ENCODE measurements around the gene PAPOLG. TPM values are rescaled to one million over a fixed set of nuclear protein-coding genes. Genes with fewer than 3 reads are reported as not detected.

PAPOLG gene
- total and polyA plus RNA-seq, 2 of the 13 experiments (the other 11 are each of a cell fraction or from before 2014, with no cell fraction given), result 10.1 to 10.4 TPM

DNA sequence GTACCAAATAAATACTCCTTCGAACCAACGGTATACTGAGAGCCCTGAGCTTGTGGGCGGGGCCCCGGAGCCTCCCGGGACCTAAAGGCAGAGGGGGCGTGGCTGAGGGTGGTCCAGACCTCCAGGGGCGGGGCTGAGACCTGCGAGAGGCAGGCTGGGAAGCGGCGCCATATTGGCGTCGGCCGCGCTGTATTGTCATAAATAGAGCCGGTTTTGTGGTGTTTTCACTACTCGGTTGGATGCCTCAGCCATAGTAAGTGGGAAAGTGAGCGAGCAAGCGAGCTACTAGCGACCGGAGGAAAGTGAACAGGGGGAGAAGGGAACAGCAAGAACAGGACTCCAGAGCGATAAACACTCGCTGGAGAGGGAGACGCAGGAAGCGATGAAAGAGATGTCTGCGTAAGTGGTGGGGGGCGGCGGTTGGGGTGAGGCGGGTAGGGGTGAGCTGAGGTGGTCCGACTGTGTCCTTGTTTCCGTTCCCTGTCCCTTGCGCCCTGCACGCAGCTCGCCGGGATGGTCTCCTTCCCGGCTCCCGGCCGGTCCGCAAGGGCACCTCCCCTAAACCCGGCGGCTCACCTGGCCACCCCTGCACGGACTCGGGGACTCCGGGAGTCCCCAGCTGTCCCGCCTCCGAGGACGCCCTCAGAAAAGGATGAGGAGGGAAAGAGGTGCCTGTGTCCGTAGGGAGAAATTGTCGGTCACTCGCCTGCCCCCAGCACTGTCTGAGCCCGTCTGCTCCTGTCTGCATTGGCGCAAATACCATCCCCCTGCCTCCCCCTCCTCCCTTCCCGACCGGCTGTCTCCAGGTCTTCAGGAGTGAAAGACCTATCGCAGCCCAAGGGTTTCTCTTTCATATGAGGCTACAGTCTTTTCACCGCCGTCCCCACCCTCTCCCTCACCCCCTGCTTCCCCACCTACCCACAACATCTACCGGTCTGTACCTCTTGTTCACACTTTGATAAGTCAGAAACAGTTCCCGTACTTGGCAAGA lies at the start of gene PAPOLG (continued):
- TF ChIP-seq TERF1 (CRISPR knock-in tag; IDR thresholded peaks at IDR 0.05) (no peak), MYC (CRISPR knock-in tag; IDR thresholded peaks at IDR 0.05; ENCODE audit: borderline replicate concordance) (peak; percentile 15), SMYD3 (CRISPR knock-in tag; IDR thresholded peaks at IDR 0.05) (no peak), HNRNPUL1 (IDR thresholded peaks at IDR 0.05; ENCODE audit: low read depth, low read length) (no peak), ZNF101 (CRISPR knock-in tag; IDR thresholded peaks at IDR 0.05; ENCODE audit: borderline replicate concordance, low read depth) (no peak), FIP1L1 (IDR thresholded peaks at IDR 0.05; ENCODE audit: borderline replicate concordance, insufficient read depth, low read depth, low read length) (0 out of 2 replicates have a peak, but pooled peaks have one; percentile 15), SIN3A (IDR thresholded peaks at IDR 0.05; ENCODE audit: borderline replicate concordance, low read depth, low read length) (peak; percentile 84; the same call in 1 of the 2 replicates), SIX4 (CRISPR knock-in tag; IDR thresholded peaks at IDR 0.05) (no peak), ZHX1 (CRISPR knock-in tag; IDR thresholded peaks at IDR 0.05; ENCODE audit: low read depth) (no peak), PHF21A (CRISPR knock-in tag; IDR thresholded peaks at IDR 0.05) (peak; percentile 62; the same call in 1 of the 2 replicates), SMAD3 (CRISPR knock-in tag; IDR thresholded peaks at IDR 0.05) (peak; percentile 26; the same call in 1 of the 2 replicates), SYNCRIP (IDR thresholded peaks at IDR 0.05; ENCODE audit: insufficient read depth, low read depth, low read length) (no peak), MXD4 (CRISPR knock-in tag; IDR thresholded peaks at IDR 0.05) (peak; percentile 67; the same call in 1 of the 2 replicates)
- TF ChIP-seq, protein P1, sequence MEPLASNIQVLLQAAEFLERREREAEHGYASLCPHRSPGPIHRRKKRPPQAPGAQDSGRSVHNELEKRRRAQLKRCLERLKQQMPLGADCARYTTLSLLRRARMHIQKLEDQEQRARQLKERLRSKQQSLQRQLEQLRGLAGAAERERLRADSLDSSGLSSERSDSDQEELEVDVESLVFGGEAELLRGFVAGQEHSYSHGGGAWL (CRISPR knock-in tag; IDR thresholded peaks at IDR 0.05), result no peak
- TF ChIP-seq, protein P2, sequence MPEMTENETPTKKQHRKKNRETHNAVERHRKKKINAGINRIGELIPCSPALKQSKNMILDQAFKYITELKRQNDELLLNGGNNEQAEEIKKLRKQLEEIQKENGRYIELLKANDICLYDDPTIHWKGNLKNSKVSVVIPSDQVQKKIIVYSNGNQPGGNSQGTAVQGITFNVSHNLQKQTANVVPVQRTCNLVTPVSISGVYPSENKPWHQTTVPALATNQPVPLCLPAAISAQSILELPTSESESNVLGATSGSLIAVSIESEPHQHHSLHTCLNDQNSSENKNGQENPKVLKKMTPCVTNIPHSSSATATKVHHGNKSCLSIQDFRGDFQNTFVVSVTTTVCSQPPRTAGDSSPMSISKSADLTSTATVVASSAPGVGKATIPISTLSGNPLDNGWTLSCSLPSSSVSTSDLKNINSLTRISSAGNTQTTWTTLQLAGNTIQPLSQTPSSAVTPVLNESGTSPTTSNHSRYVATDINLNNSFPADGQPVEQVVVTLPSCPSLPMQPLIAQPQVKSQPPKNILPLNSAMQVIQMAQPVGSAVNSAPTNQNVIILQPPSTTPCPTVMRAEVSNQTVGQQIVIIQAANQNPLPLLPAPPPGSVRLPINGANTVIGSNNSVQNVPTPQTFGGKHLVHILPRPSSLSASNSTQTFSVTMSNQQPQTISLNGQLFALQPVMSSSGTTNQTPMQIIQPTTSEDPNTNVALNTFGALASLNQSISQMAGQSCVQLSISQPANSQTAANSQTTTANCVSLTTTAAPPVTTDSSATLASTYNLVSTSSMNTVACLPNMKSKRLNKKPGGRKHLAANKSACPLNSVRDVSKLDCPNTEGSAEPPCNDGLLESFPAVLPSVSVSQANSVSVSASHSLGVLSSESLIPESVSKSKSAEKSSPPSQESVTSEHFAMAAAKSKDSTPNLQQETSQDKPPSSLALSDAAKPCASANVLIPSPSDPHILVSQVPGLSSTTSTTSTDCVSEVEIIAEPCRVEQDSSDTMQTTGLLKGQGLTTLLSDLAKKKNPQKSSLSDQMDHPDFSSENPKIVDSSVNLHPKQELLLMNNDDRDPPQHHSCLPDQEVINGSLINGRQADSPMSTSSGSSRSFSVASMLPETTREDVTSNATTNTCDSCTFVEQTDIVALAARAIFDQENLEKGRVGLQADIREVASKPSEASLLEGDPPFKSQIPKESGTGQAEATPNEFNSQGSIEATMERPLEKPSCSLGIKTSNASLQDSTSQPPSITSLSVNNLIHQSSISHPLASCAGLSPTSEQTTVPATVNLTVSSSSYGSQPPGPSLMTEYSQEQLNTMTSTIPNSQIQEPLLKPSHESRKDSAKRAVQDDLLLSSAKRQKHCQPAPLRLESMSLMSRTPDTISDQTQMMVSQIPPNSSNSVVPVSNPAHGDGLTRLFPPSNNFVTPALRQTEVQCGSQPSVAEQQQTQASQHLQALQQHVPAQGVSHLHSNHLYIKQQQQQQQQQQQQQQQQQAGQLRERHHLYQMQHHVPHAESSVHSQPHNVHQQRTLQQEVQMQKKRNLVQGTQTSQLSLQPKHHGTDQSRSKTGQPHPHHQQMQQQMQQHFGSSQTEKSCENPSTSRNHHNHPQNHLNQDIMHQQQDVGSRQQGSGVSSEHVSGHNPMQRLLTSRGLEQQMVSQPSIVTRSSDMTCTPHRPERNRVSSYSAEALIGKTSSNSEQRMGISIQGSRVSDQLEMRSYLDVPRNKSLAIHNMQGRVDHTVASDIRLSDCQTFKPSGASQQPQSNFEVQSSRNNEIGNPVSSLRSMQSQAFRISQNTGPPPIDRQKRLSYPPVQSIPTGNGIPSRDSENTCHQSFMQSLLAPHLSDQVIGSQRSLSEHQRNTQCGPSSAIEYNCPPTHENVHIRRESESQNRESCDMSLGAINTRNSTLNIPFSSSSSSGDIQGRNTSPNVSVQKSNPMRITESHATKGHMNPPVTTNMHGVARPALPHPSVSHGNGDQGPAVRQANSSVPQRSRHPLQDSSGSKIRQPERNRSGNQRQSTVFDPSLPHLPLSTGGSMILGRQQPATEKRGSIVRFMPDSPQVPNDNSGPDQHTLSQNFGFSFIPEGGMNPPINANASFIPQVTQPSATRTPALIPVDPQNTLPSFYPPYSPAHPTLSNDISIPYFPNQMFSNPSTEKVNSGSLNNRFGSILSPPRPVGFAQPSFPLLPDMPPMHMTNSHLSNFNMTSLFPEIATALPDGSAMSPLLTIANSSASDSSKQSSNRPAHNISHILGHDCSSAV (CRISPR knock-in tag; IDR thresholded peaks at IDR 0.05; ENCODE audit: borderline replicate concordance), result no peak

All from HepG2 (cell line).